H1 (cell line): Measurements from ENCODE around the gene LGI4. TPM values are rescaled to one million over a fixed set of nuclear protein-coding genes. Genes with fewer than 3 reads are reported as not detected.
A peak's percentile ranks its signal among the peaks of the same experiment; 100 is the strongest.

ENCODE experiments used
- CTCF ChIA-PET: fragments of 300-600 bp; sonication (Branson Sonifier 250); formaldehyde crosslinking; loops from one replicate; lab custom pipeline; 2021; ENCODE audit not compliant: partially characterized antibody; lab: Charles Lee
- POLR2A ChIA-PET: fragments of 300-600 bp; sonication (Branson Sonifier 250); formaldehyde crosslinking; loops from one replicate; lab custom pipeline; 2021; ENCODE audit warnings: inconsistent platforms; ENCODE audit not compliant: partially characterized antibody; lab: Charles Lee
- DNase-seq, 2 experiments: peaks; one replicate each; pipeline versions ENCODE4 v3.0.0 to v3.0.0-alpha.2; 2010 to 2022; ENCODE audit warnings: low spot score in 2 of 2, low read depth in 1 of 2, mixed read lengths in 1 of 2
- FAIRE-seq: peaks from 2 replicates; lab custom pipeline; 2011; peaks lifted over from hg19 to GRCh38; lab: Jason Lieb, UNC
- H2AFZ ChIP-seq: 2 replicates; pipeline ENCODE4 v1.8.1; 2012; ENCODE audit warnings: low read length, inconsistent platforms
- H2AK5ac ChIP-seq: 2 replicates; pipeline ENCODE4 v1.6.1; 2013; ENCODE audit warnings: low read depth, low read length
- H2BK120ac ChIP-seq: replicated peaks from 2 replicates; pipeline ENCODE3; 2013; ENCODE audit warnings: low read depth, low read length, inconsistent platforms
- H2BK12ac ChIP-seq: 2 replicates; pipeline ENCODE4 v1.6.1; 2013; ENCODE audit warnings: low read depth, low read length
- H2BK15ac ChIP-seq: 2 replicates; pipeline ENCODE4 v1.6.1; 2013; ENCODE audit warnings: low read length
- H2BK20ac ChIP-seq: 2 replicates; pipeline ENCODE4 v1.6.1; 2013; ENCODE audit warnings: low read length
- H2BK5ac ChIP-seq: 2 replicates; pipeline ENCODE4 v1.6.1; 2013; ENCODE audit warnings: low read depth, low read length
- H3K14ac ChIP-seq: 2 replicates; pipeline ENCODE4 v1.6.1; 2013; ENCODE audit warnings: inconsistent platforms; ENCODE audit not compliant: insufficient read length
- H3K18ac ChIP-seq: 2 replicates; pipeline ENCODE4 v1.6.1; 2013; ENCODE audit warnings: low read length; ENCODE audit errors: extremely low read depth
- H3K23ac ChIP-seq: 2 replicates; pipeline ENCODE4 v1.6.1; 2013; ENCODE audit warnings: inconsistent platforms; ENCODE audit not compliant: insufficient read length
- H3K23me2 ChIP-seq: 2 replicates; pipeline ENCODE4 v1.6.1; 2013; ENCODE audit warnings: low read depth, low read length
- H3K27ac ChIP-seq: 2 replicates; pipeline ENCODE4 v1.6.1; 2011; ENCODE audit warnings: low read depth, low read length, inconsistent platforms
- H3K27me3 ChIP-seq, 4 experiments: replicated peaks in 1 of 4; 1 replicate in 1 of 4; 2 replicates in 3 of 4; pipeline versions ENCODE4 v1.6.1 to v1.8.1; 2011 to 2013; ENCODE audit warnings: low read length in 3 of 4, mild to moderate bottlenecking in 3 of 4, inconsistent platforms in 2 of 4, mixed read lengths in 2 of 4, moderate library complexity in 1 of 4; ENCODE audit not compliant: control insufficient read depth in 3 of 4, insufficient read depth in 3 of 4; ENCODE audit errors: extremely low read depth in 1 of 4
- H3K36me3 ChIP-seq, 4 experiments: 2 replicates each; pipeline versions ENCODE4 v1.6.1 to v1.8.1; 2011 to 2013; ENCODE audit warnings: mild to moderate bottlenecking in 4 of 4, low read length in 3 of 4, moderate library complexity in 2 of 4, control low read depth in 1 of 4, inconsistent platforms in 1 of 4; ENCODE audit not compliant: insufficient read depth in 4 of 4, control insufficient read depth in 2 of 4
- H3K4ac ChIP-seq: replicated peaks from 2 replicates; pipeline ENCODE3; 2013; ENCODE audit warnings: low read length, low read depth, mixed read lengths, inconsistent platforms; ENCODE audit not compliant: insufficient read length
- H3K4me1 ChIP-seq, 4 experiments: replicated peaks in 1 of 4; 1 replicate in 1 of 4; 2 replicates in 3 of 4; pipeline versions ENCODE4 v1.6.1 to v1.8.1; 2011 to 2013; ENCODE audit warnings: low read length in 3 of 4, inconsistent platforms in 2 of 4, mixed read lengths in 1 of 4; ENCODE audit not compliant: insufficient read depth in 4 of 4, control insufficient read depth in 3 of 4
- H3K4me2 ChIP-seq, 2 experiments: 2 replicates each; pipeline versions ENCODE4 v1.6.1 to v1.8.1; 2011 to 2013; ENCODE audit warnings: low read depth in 2 of 2, low read length in 2 of 2, control low read depth in 1 of 2, inconsistent platforms in 1 of 2, mild to moderate bottlenecking in 1 of 2; ENCODE audit not compliant: insufficient read depth in 1 of 2
- H3K4me3 ChIP-seq, 4 experiments: fragments of 200-600, 300-600 bp in 1 of 4; sonication (generic), shearing (Covaris generic), sonication (Bioruptor Twin) in 1 of 4; 2 replicates each; pipeline versions ENCODE4 v1.5.1 to v1.8.1; 2011 to 2016; ENCODE audit warnings: low read length in 4 of 4, low read depth in 3 of 4, control low read depth in 2 of 4, inconsistent platforms in 2 of 4, mild to moderate bottlenecking in 2 of 4, mixed read lengths in 1 of 4, moderate library complexity in 1 of 4; ENCODE audit not compliant: insufficient read depth in 2 of 4; ENCODE audit errors: extremely low read depth in 1 of 4
- H3K56ac ChIP-seq: replicated peaks from 2 replicates; pipeline ENCODE3; 2013; ENCODE audit warnings: low read depth, mild to moderate bottlenecking, mixed read lengths, low read length, inconsistent platforms; ENCODE audit not compliant: insufficient read length
- H3K79me1 ChIP-seq: 2 replicates; pipeline ENCODE4 v1.6.1; 2013; ENCODE audit warnings: low read depth, low read length, control low read depth
- H3K79me2 ChIP-seq, 2 experiments: 2 replicates each; pipeline versions ENCODE4 v1.6.1 to v1.8.1; 2012 to 2013; ENCODE audit warnings: low read length in 2 of 2, mild to moderate bottlenecking in 2 of 2, inconsistent platforms in 1 of 2; ENCODE audit not compliant: insufficient read depth in 2 of 2, control insufficient read depth in 1 of 2
- H3K9ac ChIP-seq, 4 experiments: replicated peaks in 1 of 4; 1 replicate in 1 of 4; 2 replicates in 3 of 4; pipeline versions ENCODE4 v1.6.1 to v1.8.1; 2011 to 2013; ENCODE audit warnings: low read depth in 3 of 4, low read length in 3 of 4, control low read depth in 2 of 4, mild to moderate bottlenecking in 2 of 4, moderate library complexity in 2 of 4, inconsistent platforms in 1 of 4; ENCODE audit errors: extremely low read depth in 1 of 4
- H3K9me3 ChIP-seq, 2 experiments: 2 replicates each; pipeline versions ENCODE4 v1.6.1 to v1.8.1; 2012 to 2013; ENCODE audit warnings: mild to moderate bottlenecking in 2 of 2, moderate library complexity in 2 of 2, control low read depth in 1 of 2, inconsistent platforms in 1 of 2, low read depth in 1 of 2, low read length in 1 of 2, mixed read lengths in 1 of 2; ENCODE audit not compliant: insufficient read depth in 2 of 2
- H4K20me1 ChIP-seq, 2 experiments: replicated peaks in 1 of 2; 2 replicates each; pipeline versions ENCODE3 to v1.8.1; 2011 to 2013; ENCODE audit warnings: inconsistent platforms in 2 of 2, low read length in 2 of 2, mild to moderate bottlenecking in 1 of 2; ENCODE audit not compliant: insufficient read depth in 2 of 2, control insufficient read depth in 1 of 2
- H4K5ac ChIP-seq: 2 replicates; pipeline ENCODE4 v1.6.1; 2013; ENCODE audit warnings: low read length, low read depth, mixed read lengths, inconsistent platforms; ENCODE audit not compliant: insufficient read length
- H4K8ac ChIP-seq: 2 replicates; pipeline ENCODE4 v1.8.0; 2013; ENCODE audit warnings: mild to moderate bottlenecking, moderate library complexity, low read length, inconsistent platforms; ENCODE audit not compliant: insufficient read depth; ENCODE audit errors: extremely low read depth
- H4K91ac ChIP-seq: replicated peaks from 2 replicates; pipeline ENCODE3; 2013; ENCODE audit warnings: low read length, mixed read lengths, inconsistent platforms; ENCODE audit not compliant: insufficient read length
- CBX5 ChIP-seq: fragments of 300-800, 300-1000 bp; sonication (generic); IDR thresholded peaks from 2 replicates; pipeline ENCODE4 v1.7.1; 2016; ENCODE audit warnings: antibody characterized with exemption, low read length, low read depth
- CEBPB ChIP-seq: IDR thresholded peaks from 2 replicates; pipeline ENCODE4 v1.6.1; 2012; ENCODE audit warnings: low read depth, low read length
- CHD1 ChIP-seq: IDR thresholded peaks from 2 replicates; pipeline ENCODE4 v1.6.1; 2012; ENCODE audit warnings: low read depth, low read length, improper control_type of control experiment
- CTBP2 ChIP-seq: IDR thresholded peaks from 2 replicates; pipeline ENCODE4 v1.7.0; 2011; ENCODE audit warnings: borderline replicate concordance, mild to moderate bottlenecking, moderate library complexity, mixed read lengths, low read length; ENCODE audit not compliant: insufficient read depth, insufficient read length
- EP300 ChIP-seq, 2 experiments: IDR thresholded peaks; 1 replicate in 1 of 2; 2 replicates in 1 of 2; pipeline ENCODE4 v1.6.1; 2011 to 2012; ENCODE audit warnings: low read depth in 2 of 2, low read length in 2 of 2, mild to moderate bottlenecking in 2 of 2, borderline replicate concordance in 1 of 2, inconsistent platforms in 1 of 2, moderate library complexity in 1 of 2
- JUN ChIP-seq: IDR thresholded peaks from 2 replicates; pipeline ENCODE4 v1.6.1; 2011; ENCODE audit warnings: low read depth, mild to moderate bottlenecking, improper control_type of control experiment, low read length
- JUND ChIP-seq: IDR thresholded peaks from 2 replicates; pipeline ENCODE4 v1.6.1; 2011; ENCODE audit warnings: mild to moderate bottlenecking, improper control_type of control experiment, low read length
- KDM4A ChIP-seq: IDR thresholded peaks from one replicate; pipeline ENCODE4 v1.7.1; 2012; ENCODE audit warnings: low read depth, mild to moderate bottlenecking, moderate library complexity, low read length, inconsistent platforms; ENCODE audit not compliant: severe bottlenecking
- POLR2AphosphoS5 ChIP-seq: IDR thresholded peaks from 2 replicates; pipeline ENCODE4 v1.6.1; 2011; ENCODE audit warnings: low read depth, low read length
- RFX5 ChIP-seq: IDR thresholded peaks from 2 replicates; pipeline ENCODE4 v1.6.1; 2011; ENCODE audit warnings: low read depth, low read length, improper control_type of control experiment, borderline replicate concordance
- TAF1 ChIP-seq: IDR thresholded peaks from 2 replicates; pipeline ENCODE4 v1.6.1; 2011; ENCODE audit warnings: mild to moderate bottlenecking, low read depth, low read length
- YY1 ChIP-seq: IDR thresholded peaks from 2 replicates; pipeline ENCODE4 v1.6.1; 2011; ENCODE audit warnings: low read depth, mild to moderate bottlenecking, low read length
- ZNF274 ChIP-seq: IDR thresholded peaks from 2 replicates; pipeline ENCODE4 v1.7.0; 2012; ENCODE audit warnings: low read length, borderline replicate concordance; ENCODE audit errors: extremely low read depth
- WGBS, 2 experiments: shearing (Covaris generic) in 1 of 2; methylation state at CpG; one replicate each; pipeline versions ENCODE4 v1.1.6 to v1.1.7; 2013 to 2015; ENCODE audit warnings: low lambda C conversion rate in 2 of 2, mixed read lengths in 2 of 2, inconsistent platforms in 1 of 2, low coverage in 1 of 2, missing lambda C conversion rate in 1 of 2; ENCODE audit not compliant: insufficient replicate concordance in 2 of 2, insufficient coverage in 1 of 2, insufficient read length in 1 of 2; ENCODE audit errors: extremely low coverage in 1 of 2, missing lambda C conversion rate in 1 of 2; 5-methylcytosine and 5-hydroxymethylcytosine counted together
- polyA plus RNA-seq, 7 experiments: library from polyadenylated mRNA; depleted of rRNA in 3 of 7; stranded (reverse) in 5 of 7; unstranded in 2 of 7; fragments of >200 nt in 5 of 7; fragments of 200-250 nt in 2 of 7; gene quantifications; 1 replicate in 5 of 7; 2 replicates in 1 of 7; 4 replicates in 1 of 7; pipeline versions ENCODE4 v1.2.1 to v1.2.3, GENCODE V29; 2011 to 2013; ENCODE audit warnings: missing spikeins in 2 of 7, mixed read lengths in 2 of 7
- total RNA-seq: library from RNA; stranded (reverse); fragmentation: NEBNext Ultra II Directional; extraction: Animal tissue kit (Norgen Biotek cat#: 25700); gene quantifications from 2 replicates; pipeline ENCODE4 v1.2.1, GENCODE V29; 2021

Gene LGI4
- total and polyA plus RNA-seq, 2 of the 8 experiments (the other 6 are each of a cell fraction or from before 2014, with no cell fraction given), result 2.0 to 8.2 TPM

- 77% methylated on average over 2 of the region's 2 CpGs; no CpG with 5 or more reads in 1 of the 2 experiments for WGBS, 2 experiments
- FAIRE-seq, result no peak
- Histone ChIP-seq H2BK120ac (no peak overlapping the region), H3K9ac (no peak overlapping the region), H3K79me2 (peaks cover 0 to 4% of the 10 kb centered on the region in 2 experiments; a peak in 1 of 4 replicates), H3K56ac (no peak overlapping the region), H3K23me2 (peaks cover 9% of the 10 kb centered on the region; the same call in 1 of the 2 replicates), H3K9me3 (no peaks in the 10 kb centered on the region), H4K8ac (no peak overlapping the region), H3K4ac (no peak overlapping the region), H3K4me1 (peaks cover 4 to 23% (median 15%) of the 10 kb centered on the region in 4 experiments), H3K18ac (peak overlapping the region; percentile 73; the same call in 1 of the 2 replicates), H4K5ac (no peak overlapping the region), H2BK20ac (peak overlapping the region; percentile 38; the same call in 1 of the 2 replicates), H3K4me2 (no peak overlapping the region), H3K4me3 (no peak overlapping the region), H3K14ac (no peak overlapping the region), H3K23ac (no peak overlapping the region), H4K20me1 (no peaks in the 10 kb centered on the region), H3K27me3 (peaks cover 0 to 5% (median 3%) of the 10 kb centered on the region in 4 experiments; a peak in 3 of 7 replicates), H2BK12ac (peak overlapping the region; percentile 71; the same call in 1 of the 2 replicates), H2AK5ac (0 out of 2 replicates have a peak overlapping the region, but pooled peaks have one; percentile 82), H3K79me1 (no peaks in the 10 kb centered on the region; the same call in 1 of the 2 replicates), H3K36me3 (no peaks in the 10 kb centered on the region), H2BK5ac (peak overlapping the region; percentile 68; the same call in 1 of the 2 replicates), H3K27ac (no peak overlapping the region), H2AFZ (no peak overlapping the region), H2BK15ac (no peak overlapping the region), H4K91ac (peak overlapping the region; percentile 88)
- ChIA-PET POLR2A (interaction anchor here (0.9 to 2.6 kb wide), 2 partner anchors 53 to 98 kb away, joined by 4 to 9 read pairs; no protein-coding TSS in a partner anchor), CTCF (interaction anchor here (1.0 to 3.3 kb wide), 5 partner anchors 9 to 53 kb away, joined by 3 to 17 read pairs (median 3); partner anchors contain the start of gene LGI4)
- no peak for DNase-seq
- TF ChIP-seq POLR2AphosphoS5 (no peak), EP300 (IDR thresholded peaks at IDR 0.05; ENCODE audit: borderline replicate concordance in 1 of 2, low read depth in 2 of 2, low read length in 2 of 2) (no peak), CHD1 (no peak), RFX5 (no peak), JUND (no peak), CBX5 (no peak), CTBP2 (no peak), JUN (no peak), KDM4A (no peak), YY1 (no peak), ZNF274 (no peak), TAF1 (no peak), CEBPB (no peak)
Measured at GRCh38 chr19:35150445-35150844, 15.6 kb upstream of the LGI4 start.
